GM12878 (cell line): ENCODE results near the gene PAPOLG.

Experiments
- CBX5 ChIP-seq: sonication (generic); IDR thresholded peaks from 2 replicates; pipeline ENCODE4 v1.6.1; 2016; ENCODE audit warnings: low read depth, moderate library complexity, mild to moderate bottlenecking, inconsistent platforms
- CEBPB ChIP-seq, 2 experiments: fragments of 150-350 bp in 1 of 2; IDR thresholded peaks; 2 replicates each; pipeline ENCODE4 v1.6.1; 2012 to 2014; ENCODE audit warnings: low read depth in 2 of 2, low read length in 2 of 2, borderline replicate concordance in 1 of 2, inconsistent platforms in 1 of 2
- CREB1 ChIP-seq: IDR thresholded peaks from 2 replicates; pipeline ENCODE4 v1.6.1; 2012; ENCODE audit warnings: low read depth, mild to moderate bottlenecking, inconsistent platforms
- CTCF ChIP-seq, 3 experiments: IDR thresholded peaks in 2 of 3; conservative IDR thresholded peaks in 1 of 3; 2 replicates each; pipeline ENCODE4 v1.5.1; 2011; ENCODE audit warnings: low read depth in 3 of 3, low read length in 3 of 3, mild to moderate bottlenecking in 3 of 3, control low read depth in 2 of 3, moderate library complexity in 2 of 3, inconsistent platforms in 1 of 3, mixed read lengths in 1 of 3; ENCODE audit not compliant: control insufficient read depth in 2 of 3, insufficient read depth in 1 of 3; ENCODE audit errors: extremely low read depth in 1 of 3
- MAX ChIP-seq: IDR thresholded peaks from 2 replicates; pipeline ENCODE4 v1.6.1; 2012; ENCODE audit warnings: low read depth, low read length, improper control_type of control experiment
- SUZ12 ChIP-seq: fragments of 200-600 bp; sonication (generic); IDR thresholded peaks from one replicate; pipeline ENCODE4 v1.6.1; 2018; ENCODE audit warnings: antibody characterized with exemption, mild to moderate bottlenecking; ENCODE audit not compliant: unreplicated experiment
- TARDBP ChIP-seq: IDR thresholded peaks from 2 replicates; pipeline ENCODE4 v1.6.1; 2016; ENCODE audit warnings: borderline replicate concordance
- USF1 ChIP-seq: IDR thresholded peaks from 2 replicates; pipeline ENCODE4 v1.6.1; 2011; ENCODE audit warnings: borderline replicate concordance, low read depth, mild to moderate bottlenecking, moderate library complexity, mixed read lengths, low read length; ENCODE audit not compliant: insufficient read depth; ENCODE audit errors: extremely low read length

- TF ChIP-seq MAX (no peak), CTCF (IDR thresholded peaks at IDR 0.05 in 2 of 3, conservative IDR thresholded peaks at IDR 0.05 in 1 of 3; ENCODE audit: control insufficient read depth in 2 of 3, extremely low read depth in 1 of 3, insufficient read depth in 1 of 3, low read depth in 3 of 3, low read length in 3 of 3) (no peak), CBX5 (no peak), CEBPB (IDR thresholded peaks at IDR 0.05; ENCODE audit: borderline replicate concordance in 1 of 2, low read depth in 2 of 2, low read length in 2 of 2) (no peak), TARDBP (no peak), USF1 (no peak), CREB1 (no peak), SUZ12 (no peak)
These were observed 76.6 kb downstream of the PAPOLG start for GRCh38 chr2:60832621-60833020.
